ENCODE data around the gene AMPD2.

DNA sequence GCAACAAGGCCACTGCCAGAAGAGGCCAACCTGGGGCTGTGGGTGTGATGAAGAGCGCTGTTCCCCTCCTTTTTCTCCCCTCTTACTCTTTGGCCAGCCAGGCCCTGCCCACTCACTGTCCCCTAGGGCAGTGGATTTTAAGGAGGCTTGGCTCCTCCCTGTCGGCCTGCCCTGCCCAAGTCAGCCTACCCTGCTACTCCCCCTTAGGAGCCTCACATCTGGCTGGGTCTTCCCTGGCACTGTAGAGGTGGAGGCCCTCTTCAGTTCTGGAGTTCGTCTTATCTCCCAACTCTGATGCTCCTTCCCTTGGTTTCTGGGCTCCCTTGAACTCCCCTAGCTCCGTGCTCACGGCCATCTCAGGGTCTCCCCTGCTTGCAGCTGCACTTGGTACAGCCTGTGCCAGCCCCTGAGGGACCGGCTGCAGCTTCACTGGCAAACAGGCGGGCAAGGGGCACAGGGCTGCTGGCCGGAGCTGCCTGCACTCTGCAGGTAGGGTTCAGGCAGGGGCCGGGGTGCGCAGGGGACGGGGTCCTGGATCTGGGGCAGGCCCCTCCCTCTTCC lies 4.0 kb downstream of the AMPD2 start:
- TF ChIP-seq, protein P1, sequence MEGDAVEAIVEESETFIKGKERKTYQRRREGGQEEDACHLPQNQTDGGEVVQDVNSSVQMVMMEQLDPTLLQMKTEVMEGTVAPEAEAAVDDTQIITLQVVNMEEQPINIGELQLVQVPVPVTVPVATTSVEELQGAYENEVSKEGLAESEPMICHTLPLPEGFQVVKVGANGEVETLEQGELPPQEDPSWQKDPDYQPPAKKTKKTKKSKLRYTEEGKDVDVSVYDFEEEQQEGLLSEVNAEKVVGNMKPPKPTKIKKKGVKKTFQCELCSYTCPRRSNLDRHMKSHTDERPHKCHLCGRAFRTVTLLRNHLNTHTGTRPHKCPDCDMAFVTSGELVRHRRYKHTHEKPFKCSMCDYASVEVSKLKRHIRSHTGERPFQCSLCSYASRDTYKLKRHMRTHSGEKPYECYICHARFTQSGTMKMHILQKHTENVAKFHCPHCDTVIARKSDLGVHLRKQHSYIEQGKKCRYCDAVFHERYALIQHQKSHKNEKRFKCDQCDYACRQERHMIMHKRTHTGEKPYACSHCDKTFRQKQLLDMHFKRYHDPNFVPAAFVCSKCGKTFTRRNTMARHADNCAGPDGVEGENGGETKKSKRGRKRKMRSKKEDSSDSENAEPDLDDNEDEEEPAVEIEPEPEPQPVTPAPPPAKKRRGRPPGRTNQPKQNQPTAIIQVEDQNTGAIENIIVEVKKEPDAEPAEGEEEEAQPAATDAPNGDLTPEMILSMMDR (IDR thresholded peaks at IDR 0.05): no peak
- TF ChIP-seq, protein P2, sequence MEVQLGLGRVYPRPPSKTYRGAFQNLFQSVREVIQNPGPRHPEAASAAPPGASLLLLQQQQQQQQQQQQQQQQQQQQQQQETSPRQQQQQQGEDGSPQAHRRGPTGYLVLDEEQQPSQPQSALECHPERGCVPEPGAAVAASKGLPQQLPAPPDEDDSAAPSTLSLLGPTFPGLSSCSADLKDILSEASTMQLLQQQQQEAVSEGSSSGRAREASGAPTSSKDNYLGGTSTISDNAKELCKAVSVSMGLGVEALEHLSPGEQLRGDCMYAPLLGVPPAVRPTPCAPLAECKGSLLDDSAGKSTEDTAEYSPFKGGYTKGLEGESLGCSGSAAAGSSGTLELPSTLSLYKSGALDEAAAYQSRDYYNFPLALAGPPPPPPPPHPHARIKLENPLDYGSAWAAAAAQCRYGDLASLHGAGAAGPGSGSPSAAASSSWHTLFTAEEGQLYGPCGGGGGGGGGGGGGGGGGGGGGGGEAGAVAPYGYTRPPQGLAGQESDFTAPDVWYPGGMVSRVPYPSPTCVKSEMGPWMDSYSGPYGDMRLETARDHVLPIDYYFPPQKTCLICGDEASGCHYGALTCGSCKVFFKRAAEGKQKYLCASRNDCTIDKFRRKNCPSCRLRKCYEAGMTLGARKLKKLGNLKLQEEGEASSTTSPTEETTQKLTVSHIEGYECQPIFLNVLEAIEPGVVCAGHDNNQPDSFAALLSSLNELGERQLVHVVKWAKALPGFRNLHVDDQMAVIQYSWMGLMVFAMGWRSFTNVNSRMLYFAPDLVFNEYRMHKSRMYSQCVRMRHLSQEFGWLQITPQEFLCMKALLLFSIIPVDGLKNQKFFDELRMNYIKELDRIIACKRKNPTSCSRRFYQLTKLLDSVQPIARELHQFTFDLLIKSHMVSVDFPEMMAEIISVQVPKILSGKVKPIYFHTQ (CRISPR knock-in tag; IDR thresholded peaks at IDR 0.05): no peak
- no peak for TF ChIP-seq ZNF423 (CRISPR knock-in tag; IDR thresholded peaks at IDR 0.05)
- no peak for TF ChIP-seq TP53 (CRISPR knock-in tag; IDR thresholded peaks at IDR 0.05)
- TF ChIP-seq ZNF232 (CRISPR knock-in tag; IDR thresholded peaks at IDR 0.05): no peak
